ENCODE data around the gene MYL6B.

DNA sequence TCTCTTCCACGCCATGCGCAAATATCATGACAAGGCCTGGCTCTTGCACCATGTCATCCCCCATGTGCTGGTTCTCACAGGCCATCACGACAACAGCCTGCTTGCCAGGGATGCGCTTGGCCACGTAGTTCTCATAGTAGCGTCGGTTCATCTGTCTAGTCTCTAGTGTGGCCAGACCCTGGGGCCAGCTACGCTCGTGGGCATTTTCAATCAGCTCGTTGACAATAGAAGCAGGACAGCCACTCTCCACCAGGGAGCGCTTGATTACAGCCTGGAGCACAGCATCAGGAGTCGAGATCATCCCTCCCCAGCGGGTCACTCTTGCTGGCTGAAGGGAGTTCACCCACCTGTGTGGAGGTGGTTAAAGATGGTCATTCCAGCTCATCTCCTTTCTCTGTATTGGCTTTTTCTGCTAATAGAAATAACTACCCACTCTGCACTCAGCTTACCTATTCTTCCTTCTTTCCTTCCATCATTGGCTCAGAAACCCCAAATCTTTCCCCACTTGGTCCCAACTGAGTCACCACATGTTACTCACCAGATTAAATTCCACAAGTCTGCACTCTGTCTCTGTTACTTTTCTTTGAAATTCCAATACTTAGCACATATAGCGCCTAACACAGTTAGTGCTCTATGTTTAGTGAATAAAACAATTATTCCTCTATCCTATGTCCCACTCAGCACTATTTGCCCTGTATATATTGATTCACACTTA is 54.2 kb downstream of the MYL6B start:
- TF ChIP-seq, protein P1, sequence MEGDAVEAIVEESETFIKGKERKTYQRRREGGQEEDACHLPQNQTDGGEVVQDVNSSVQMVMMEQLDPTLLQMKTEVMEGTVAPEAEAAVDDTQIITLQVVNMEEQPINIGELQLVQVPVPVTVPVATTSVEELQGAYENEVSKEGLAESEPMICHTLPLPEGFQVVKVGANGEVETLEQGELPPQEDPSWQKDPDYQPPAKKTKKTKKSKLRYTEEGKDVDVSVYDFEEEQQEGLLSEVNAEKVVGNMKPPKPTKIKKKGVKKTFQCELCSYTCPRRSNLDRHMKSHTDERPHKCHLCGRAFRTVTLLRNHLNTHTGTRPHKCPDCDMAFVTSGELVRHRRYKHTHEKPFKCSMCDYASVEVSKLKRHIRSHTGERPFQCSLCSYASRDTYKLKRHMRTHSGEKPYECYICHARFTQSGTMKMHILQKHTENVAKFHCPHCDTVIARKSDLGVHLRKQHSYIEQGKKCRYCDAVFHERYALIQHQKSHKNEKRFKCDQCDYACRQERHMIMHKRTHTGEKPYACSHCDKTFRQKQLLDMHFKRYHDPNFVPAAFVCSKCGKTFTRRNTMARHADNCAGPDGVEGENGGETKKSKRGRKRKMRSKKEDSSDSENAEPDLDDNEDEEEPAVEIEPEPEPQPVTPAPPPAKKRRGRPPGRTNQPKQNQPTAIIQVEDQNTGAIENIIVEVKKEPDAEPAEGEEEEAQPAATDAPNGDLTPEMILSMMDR (IDR thresholded peaks at IDR 0.05): peak; percentile 35 to 56 (median 51)
- TF ChIP-seq EP300 (IDR thresholded peaks at IDR 0.05) (no peak), POLR2A (IDR thresholded peaks at IDR 0.05) (no peak)

All from tibial nerve (tissue), 4 donors.